ENCODE results near the gene REXO5.

DNA sequence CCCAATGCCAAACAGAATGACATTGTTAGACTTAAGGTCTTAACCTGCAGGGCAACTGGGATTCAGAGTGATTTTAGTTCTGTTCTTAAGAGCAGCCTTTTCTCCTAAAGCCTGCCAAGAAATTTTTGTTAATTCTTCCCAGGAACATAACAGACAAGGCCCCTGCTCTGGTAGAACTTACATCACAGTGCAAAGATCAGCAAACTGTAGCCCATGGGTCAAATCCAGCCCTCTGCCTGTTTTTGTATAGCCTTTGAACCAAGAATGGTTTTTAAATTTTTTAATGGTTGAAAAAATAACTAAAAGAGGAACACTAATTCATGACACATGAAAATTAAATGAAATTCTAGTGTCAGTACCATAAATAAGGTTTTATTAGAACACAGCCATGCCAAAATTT is 38.8 kb upstream of the REXO5 start:
- TF ChIP-seq, protein P1, sequence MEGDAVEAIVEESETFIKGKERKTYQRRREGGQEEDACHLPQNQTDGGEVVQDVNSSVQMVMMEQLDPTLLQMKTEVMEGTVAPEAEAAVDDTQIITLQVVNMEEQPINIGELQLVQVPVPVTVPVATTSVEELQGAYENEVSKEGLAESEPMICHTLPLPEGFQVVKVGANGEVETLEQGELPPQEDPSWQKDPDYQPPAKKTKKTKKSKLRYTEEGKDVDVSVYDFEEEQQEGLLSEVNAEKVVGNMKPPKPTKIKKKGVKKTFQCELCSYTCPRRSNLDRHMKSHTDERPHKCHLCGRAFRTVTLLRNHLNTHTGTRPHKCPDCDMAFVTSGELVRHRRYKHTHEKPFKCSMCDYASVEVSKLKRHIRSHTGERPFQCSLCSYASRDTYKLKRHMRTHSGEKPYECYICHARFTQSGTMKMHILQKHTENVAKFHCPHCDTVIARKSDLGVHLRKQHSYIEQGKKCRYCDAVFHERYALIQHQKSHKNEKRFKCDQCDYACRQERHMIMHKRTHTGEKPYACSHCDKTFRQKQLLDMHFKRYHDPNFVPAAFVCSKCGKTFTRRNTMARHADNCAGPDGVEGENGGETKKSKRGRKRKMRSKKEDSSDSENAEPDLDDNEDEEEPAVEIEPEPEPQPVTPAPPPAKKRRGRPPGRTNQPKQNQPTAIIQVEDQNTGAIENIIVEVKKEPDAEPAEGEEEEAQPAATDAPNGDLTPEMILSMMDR (conservative IDR thresholded peaks at IDR 0.05; ENCODE audit: low read depth, low read length), result no peak
- TF ChIP-seq EZH2 (IDR thresholded peaks at IDR 0.05; ENCODE audit: low read length, unreplicated experiment) (no peak), EZH2phosphoT487 (IDR thresholded peaks at IDR 0.05; ENCODE audit: borderline replicate concordance, low read length) (no peak)
